Neuron (in vitro differentiated cells): ENCODE results near the gene MTA1.

Source experiments
- H2AFZ ChIP-seq: one replicate; pipeline ENCODE4 v1.6.1; 2013; ENCODE audit warnings: low read depth, mild to moderate bottlenecking, inconsistent platforms, low read length, moderate library complexity
- H3K27me3 ChIP-seq: one replicate; pipeline ENCODE4 v1.6.1; 2013; ENCODE audit warnings: low read length; ENCODE audit not compliant: insufficient read depth
- H3K36me3 ChIP-seq: one replicate; pipeline ENCODE4 v1.6.1; 2013; ENCODE audit warnings: low read length; ENCODE audit not compliant: insufficient read depth
- H3K4me1 ChIP-seq: one replicate; pipeline ENCODE4 v1.6.1; 2013; ENCODE audit warnings: low read length; ENCODE audit not compliant: insufficient read depth
- H3K4me3 ChIP-seq: 2 replicates; pipeline ENCODE4 v1.5.1; 2013; ENCODE audit warnings: mild to moderate bottlenecking, low read length, moderate library complexity
- H3K9me3 ChIP-seq: one replicate; pipeline ENCODE4 v1.6.1; 2013; ENCODE audit warnings: low read length

Gene MTA1

DNA sequence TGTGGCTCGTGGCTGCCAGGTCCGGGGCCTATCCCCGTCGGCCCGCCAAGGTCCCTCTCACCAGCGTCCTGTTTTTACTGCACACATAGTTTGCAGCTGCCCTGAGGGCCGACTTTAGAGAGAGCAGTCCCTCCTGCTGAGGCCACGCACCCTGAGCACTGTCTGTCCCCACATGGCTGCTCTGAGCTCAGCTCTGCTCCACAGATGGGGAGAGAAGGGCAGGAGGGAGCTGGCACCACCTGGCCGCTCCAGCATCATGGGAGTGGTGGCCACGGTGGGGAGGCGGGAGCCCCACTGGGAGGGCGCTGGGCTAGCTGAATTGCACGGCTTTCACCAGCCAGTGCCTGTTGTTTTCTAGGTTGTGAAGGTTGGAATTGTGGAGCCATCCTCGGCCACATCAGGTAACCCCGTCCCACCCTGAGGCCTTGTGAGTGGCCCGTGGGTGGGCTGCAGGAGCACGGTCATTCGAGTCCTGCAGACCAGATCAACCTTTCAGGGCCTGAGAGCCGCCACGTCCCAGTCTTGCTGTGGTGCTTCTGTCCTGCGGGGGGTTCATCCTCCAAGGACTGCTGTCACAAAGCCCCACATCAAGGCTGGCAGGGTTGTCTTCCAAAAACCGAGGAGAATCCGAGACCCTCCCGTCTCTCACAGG, 28.7 kb upstream of the MTA1 start:
- Histone ChIP-seq H3K9me3 (no peaks in the 10 kb centered on the region), H3K36me3 (peaks cover 12% of the 10 kb centered on the region), H3K27me3 (no peaks in the 10 kb centered on the region), H3K4me3 (no peak overlapping the region), H2AFZ (no peak overlapping the region), H3K4me1 (no peaks in the 10 kb centered on the region)

- Histone ChIP-seq H3K4me1 (no peaks in the 10 kb centered on the region), H3K27me3 (no peaks in the 10 kb centered on the region), H3K4me3 (no peak overlapping the region), H3K9me3 (no peaks in the 10 kb centered on the region), H3K36me3 (peaks cover 11% of the 10 kb centered on the region), H2AFZ (no peak overlapping the region)
These were observed 28.1 kb upstream of the MTA1 start for GRCh38 chr14:105391541-105391940.

GRCh38 chr14:105392131-105393090, 27.2 kb upstream of the MTA1 start:
- Histone ChIP-seq H3K9me3 (no peaks in the 10 kb centered on the region), H3K4me3 (no peak overlapping the region), H3K36me3 (peaks cover 5% of the 10 kb centered on the region), H3K4me1 (no peaks in the 10 kb centered on the region), H2AFZ (no peak overlapping the region), H3K27me3 (no peaks in the 10 kb centered on the region)

DNA sequence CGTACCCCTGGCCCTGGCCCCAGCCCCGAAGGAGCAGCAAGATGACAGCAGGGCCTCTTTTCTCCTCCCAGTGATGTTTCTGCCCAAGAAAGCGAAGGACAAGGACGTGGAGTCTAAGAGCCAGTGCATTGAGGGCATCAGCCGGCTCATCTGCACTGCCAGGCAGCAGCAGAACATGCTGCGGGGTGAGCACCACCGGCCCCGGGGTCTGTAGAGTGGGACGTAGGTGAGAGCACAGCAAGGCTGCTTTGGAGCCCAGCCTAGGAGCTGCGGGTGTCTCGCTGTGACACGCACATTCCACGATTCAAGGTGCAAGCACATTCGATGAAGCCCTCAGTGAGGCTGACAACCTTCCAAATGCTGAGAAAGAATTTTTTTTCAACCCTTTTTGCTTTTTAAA, 26.5 kb upstream of the MTA1 start:
- Histone ChIP-seq H2AFZ (no peak overlapping the region), H3K4me1 (peaks cover 4% of the 10 kb centered on the region), H3K27me3 (no peaks in the 10 kb centered on the region), H3K4me3 (no peak overlapping the region), H3K36me3 (no peaks in the 10 kb centered on the region), H3K9me3 (no peaks in the 10 kb centered on the region)

DNA sequence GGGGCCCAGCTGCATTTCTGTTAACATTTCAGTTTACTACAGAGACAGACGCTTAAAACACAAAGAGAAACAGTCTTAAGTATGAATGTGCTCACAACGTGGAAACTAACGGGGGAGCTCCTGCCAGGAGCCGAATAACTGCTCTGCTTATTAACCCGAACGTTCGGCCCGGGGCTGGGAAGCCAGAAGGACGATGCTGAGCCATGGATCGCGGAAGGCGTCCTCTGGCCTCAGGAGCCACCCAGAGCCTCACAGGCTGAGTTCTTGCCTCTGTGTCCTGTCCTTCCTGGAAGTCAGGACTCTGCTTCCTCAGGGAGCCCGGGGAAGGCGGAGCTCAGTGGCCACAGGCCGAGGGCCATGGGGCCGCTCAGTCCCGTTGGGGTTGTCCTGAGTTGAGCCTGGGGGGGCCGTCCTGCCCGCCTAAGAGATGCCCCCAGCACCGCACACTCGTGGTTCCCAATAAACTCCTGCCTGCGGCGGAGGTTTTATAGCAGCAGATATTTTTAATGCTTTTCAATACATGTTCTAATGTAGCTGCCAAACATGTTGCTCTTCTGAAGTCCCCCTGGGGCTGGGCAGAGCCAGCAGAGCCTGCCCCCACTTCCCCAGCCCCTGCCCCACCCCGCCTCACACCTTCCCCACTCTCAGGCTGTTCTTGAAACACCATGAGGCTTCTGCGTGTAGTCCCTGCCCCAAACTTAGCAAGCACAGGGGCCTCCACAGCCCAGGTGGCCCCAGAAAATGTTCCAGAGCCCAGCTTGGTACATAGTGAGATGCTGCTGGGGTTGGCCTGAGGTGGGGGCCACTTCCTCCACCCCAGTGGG, 24.7 kb upstream of the MTA1 start:
- Histone ChIP-seq H3K4me1 (peaks cover 14% of the 10 kb centered on the region), H3K36me3 (peaks cover 6% of the 10 kb centered on the region), H3K4me3 (no peak overlapping the region), H2AFZ (no peak overlapping the region), H3K9me3 (peaks cover 5% of the 10 kb centered on the region), H3K27me3 (no peaks in the 10 kb centered on the region)

- Histone ChIP-seq H2AFZ (no peak overlapping the region), H3K4me3 (no peak overlapping the region), H3K27me3 (no peaks in the 10 kb centered on the region), H3K4me1 (peaks cover 14% of the 10 kb centered on the region), H3K9me3 (peaks cover 7% of the 10 kb centered on the region), H3K36me3 (peaks cover 12% of the 10 kb centered on the region)
These were observed 24.1 kb upstream of the MTA1 start for GRCh38 chr14:105395538-105395854.

- Histone ChIP-seq H3K36me3 (peaks cover 17% of the 10 kb centered on the region), H3K27me3 (no peaks in the 10 kb centered on the region), H3K4me3 (peak overlapping the region; percentile 74), H2AFZ (no peak overlapping the region), H3K9me3 (peaks cover 10% of the 10 kb centered on the region), H3K4me1 (peaks cover 14% of the 10 kb centered on the region)
These were observed 22.2 kb upstream of the MTA1 start for GRCh38 chr14:105397350-105397931.

GRCh38 chr14:105398044-105398725, 21.4 kb upstream of the MTA1 start, which contains the start of gene TEX22:
TEX22 (plus strand) TSS chr14:105398538; CDS start chr14:105399341, 803 bp downstream.
- Histone ChIP-seq H2AFZ (peak within 1 kb of the TSS; percentile 66), H3K27me3 (no peaks in the 10 kb centered on the region), H3K9me3 (peaks cover 10% of the 10 kb centered on the region), H3K36me3 (peaks cover 17% of the 10 kb centered on the region), H3K4me3 (peak within 1 kb of the TSS; percentile 74), H3K4me1 (peaks cover 14% of the 10 kb centered on the region)

DNA sequence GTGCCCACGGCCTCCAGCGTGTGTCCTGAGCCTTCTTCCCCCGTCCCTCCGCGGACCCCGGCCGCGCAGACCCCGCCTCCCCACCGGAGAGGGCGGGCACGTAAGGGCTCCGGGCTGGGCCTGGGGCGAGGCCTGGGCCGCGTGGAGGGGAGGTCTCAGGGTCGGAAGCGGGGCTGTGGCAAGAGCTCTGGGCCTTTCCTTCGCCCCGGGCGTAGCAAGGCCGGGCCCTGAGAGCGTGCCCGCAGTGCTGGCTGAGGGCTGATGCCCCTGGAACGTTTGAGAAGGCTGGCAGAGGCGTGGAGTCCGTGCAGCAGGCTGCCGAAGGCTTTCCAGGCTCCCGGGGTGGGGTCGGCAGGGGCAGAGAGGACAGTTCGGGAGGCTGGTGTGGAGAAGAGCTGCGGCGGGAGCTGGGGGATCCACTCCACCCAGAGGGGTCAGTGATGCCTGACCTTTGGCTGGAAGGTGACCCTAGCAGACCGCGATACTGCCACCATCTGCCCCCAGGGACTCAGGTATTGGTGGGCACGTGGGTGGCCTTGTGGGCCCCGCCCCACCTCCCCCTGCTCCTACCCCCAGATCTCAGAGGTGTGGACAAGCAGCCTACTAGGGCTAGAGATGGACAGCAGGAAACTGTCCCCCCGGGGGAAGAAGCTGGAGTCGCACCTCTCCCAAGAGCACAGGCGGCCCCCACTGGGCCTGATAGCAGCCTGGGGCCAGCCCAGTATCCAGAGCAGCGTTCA, 20.7 kb upstream of the MTA1 start:
- Histone ChIP-seq H3K9me3 (peaks cover 10% of the 10 kb centered on the region), H2AFZ (peak overlapping the region; percentile 66), H3K36me3 (peaks cover 17% of the 10 kb centered on the region), H3K4me3 (peak overlapping the region; percentile 74), H3K4me1 (peaks cover 14% of the 10 kb centered on the region), H3K27me3 (no peaks in the 10 kb centered on the region)

- Histone ChIP-seq H2AFZ (no peak overlapping the region), H3K36me3 (peaks cover 17% of the 10 kb centered on the region), H3K27me3 (no peaks in the 10 kb centered on the region), H3K4me3 (peak overlapping the region; percentile 74), H3K9me3 (peaks cover 10% of the 10 kb centered on the region), H3K4me1 (peaks cover 14% of the 10 kb centered on the region)
These were observed 20.2 kb upstream of the MTA1 start for GRCh38 chr14:105399466-105399775.

DNA sequence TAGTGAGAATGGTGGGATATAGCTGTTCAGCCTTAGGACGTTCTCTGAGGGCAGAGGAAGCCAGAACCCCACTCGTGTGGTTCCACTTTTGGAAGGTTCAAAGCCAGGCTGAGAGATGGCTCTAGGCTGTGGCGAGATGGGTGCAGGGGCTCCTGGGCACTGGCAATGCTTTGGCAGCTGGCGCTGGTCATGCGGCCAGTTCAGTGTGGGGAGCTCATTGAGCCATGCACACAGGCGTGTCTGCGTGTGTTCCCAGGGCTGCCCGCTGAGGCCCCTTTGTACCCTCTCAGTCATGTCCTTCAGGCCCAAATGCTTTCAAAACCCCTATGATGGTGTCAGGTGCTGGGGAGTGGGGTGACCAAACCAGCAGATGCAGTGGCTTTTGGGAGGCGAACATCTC, 19.6 kb upstream of the MTA1 start:
- Histone ChIP-seq H3K4me3 (no peak overlapping the region), H3K4me1 (peaks cover 14% of the 10 kb centered on the region), H3K9me3 (peaks cover 10% of the 10 kb centered on the region)

DNA sequence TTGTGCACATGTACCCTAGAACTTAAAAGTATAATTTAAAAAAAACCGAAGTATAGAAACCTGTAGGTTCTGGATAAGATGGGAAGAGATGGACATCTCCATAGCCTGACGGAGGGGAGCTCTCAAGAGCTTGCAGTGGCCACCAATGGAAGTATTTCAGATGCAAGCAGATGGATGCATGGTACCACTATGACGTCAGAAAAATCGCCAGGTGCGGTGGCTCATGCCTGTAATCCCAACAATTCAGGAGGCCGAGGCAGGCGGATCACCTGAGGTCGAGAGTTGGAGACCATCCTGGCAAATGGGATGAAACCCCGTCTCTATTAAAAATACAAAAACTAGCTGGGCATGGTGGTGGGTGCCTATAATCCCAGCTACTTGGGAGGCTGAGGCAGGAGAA, 17.9 kb upstream of the MTA1 start:
- peaks cover 17% of the 10 kb centered on the region for H3K36me3 ChIP-seq
- H3K4me3 ChIP-seq, result no peak overlapping the region
- peaks cover 14% of the 10 kb centered on the region for H3K4me1 ChIP-seq
- H3K9me3 ChIP-seq, result peaks cover 10% of the 10 kb centered on the region
- no peaks in the 10 kb centered on the region for H3K27me3 ChIP-seq
- no peak overlapping the region for H2AFZ ChIP-seq

More for the DNA sequence above, 19.6 kb upstream of the MTA1 start:
- H3K27me3 ChIP-seq, result no peaks in the 10 kb centered on the region
- H3K36me3 ChIP-seq, result peaks cover 17% of the 10 kb centered on the region
- H2AFZ ChIP-seq, result no peak overlapping the region
